Hematopoietic multipotent progenitor cell treated with erythropoietin and hydrocortisone succinate and interleukin-3 and kit ligand, for 4 days (in vitro differentiated cells): Measurements from ENCODE around the gene MAB21L4.

ENCODE experiments used
- DNase-seq: peaks from one replicate; pipeline ENCODE4 v3.0.0-alpha.2; 2015

Gene MAB21L4

DNA sequence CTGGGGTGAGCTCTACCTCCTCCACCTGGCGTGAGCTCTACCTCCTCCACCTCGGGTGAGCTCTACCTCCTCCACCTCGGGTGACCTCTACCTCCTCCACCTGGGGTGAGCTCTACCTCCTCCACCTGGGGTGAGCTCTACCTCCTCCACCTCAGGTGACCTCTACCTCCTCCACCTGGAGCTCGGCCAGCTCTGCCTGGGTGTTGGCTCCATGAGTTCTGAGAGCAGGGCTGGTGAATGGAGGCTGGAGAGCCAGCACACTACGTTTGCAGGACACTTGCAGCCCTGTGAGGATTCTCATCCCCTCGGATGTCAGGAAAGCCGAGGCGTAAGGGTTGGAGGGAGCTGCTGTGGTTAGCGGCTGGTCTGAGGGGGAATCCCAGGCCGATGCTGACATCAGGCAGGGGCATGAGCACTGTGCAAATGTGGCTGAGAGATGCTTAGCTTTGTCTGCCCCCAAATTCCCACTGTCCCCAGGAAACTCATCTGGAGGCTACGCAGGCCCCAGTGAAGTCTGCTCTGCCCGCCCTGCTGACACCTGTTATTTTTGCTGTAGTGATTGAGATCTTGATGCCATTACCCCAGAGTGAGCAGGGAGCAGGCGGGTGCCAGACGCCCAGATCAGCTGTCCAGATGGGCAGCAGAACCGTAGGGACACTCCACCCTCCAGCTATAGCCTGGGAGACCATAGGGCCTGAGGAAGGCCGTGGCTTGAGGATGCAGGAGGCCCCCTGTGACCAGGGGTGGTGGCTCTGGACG, 13.4 kb upstream of the MAB21L4 start:
- DNase-seq, result no peak

- no peak for DNase-seq
Observed at GRCh38 chr2:240906911-240907590, 11.1 kb upstream of the MAB21L4 start.

- DNase-seq, result no peak
Observed at GRCh38 chr2:240906141-240906910, 10.4 kb upstream of the MAB21L4 start, which contains the start of gene CROCC2. CROCC2 (plus strand) TSS chr2:240906336; CDS start chr2:240906514, 178 bp downstream.

DNA sequence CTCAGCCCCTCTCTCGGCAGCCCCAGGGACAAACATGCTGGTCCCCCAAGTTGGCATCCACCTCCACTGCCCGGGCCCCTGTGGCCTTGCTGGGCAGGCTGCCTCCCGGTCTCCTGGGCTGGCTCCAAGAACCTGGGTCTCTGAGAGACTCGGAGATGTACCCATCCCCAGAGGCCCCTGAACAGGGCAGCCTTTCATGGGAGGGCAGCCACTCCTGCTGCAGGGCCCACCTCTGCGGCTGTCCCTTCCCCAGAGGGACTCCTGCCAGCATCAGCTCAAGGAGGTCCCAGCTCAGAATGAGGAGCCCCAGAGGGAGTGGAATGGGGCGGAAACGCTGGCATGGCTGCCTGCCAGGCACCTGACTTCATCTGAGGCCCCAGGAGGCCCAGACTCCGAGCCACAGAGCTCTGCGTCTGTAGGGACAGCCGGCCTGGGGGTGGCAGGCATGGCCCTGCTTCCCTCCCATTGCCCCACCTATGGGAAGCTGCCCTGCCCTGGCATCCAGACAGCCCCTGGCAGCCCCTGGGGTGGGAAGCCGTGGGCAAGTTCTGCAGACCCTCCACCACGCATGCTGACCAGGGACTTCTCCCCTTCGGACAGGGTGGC, 9.3 kb upstream of the MAB21L4 start:
- peak; percentile 22 for DNase-seq

DNA sequence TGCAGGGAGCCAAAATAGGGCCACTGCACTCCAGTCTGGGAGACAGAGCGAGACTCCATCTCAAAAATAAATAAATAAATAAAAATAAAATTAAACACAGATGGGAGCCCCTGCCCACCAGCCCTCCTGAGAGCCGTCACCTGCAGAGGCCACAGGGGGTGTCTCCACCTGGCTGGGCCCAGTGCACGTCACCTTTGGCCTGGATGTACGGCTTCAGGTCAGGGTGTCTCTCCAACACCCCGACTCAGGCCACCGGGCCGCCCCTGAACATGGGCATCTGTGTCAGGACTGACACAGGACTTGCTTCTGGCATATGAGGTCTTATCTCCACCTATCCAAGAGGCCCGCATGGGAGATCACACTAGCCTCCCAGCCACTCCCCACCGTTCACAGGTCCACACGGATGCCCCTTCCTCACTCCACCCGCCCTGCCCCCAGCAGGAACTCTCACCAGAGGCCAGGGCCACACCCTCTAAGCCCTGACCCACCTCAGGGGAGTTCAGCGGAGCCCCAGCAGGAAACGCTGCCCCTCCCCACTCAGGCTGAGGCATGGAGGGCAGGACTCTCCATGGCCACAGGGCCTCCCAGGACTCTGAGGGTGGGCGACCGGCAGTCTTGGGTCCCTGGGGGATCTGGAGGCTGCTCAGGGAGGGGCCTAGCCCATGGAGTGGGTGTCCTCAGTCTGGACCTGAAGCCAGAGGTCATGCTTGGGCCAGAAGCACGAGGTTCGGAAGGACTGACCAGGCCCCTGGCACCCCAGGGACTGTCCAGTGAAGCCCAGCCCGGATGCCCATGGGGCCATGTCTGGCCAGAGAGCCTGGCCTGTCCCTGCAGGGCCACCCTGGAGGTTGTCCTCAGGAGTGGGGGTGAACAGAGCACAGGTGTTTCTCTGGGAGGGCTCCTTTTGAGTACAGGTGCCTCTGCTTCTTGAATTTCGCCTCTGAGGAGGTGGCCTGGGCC, 8.5 kb upstream of the MAB21L4 start:
- DNase-seq, result no peak

DNA sequence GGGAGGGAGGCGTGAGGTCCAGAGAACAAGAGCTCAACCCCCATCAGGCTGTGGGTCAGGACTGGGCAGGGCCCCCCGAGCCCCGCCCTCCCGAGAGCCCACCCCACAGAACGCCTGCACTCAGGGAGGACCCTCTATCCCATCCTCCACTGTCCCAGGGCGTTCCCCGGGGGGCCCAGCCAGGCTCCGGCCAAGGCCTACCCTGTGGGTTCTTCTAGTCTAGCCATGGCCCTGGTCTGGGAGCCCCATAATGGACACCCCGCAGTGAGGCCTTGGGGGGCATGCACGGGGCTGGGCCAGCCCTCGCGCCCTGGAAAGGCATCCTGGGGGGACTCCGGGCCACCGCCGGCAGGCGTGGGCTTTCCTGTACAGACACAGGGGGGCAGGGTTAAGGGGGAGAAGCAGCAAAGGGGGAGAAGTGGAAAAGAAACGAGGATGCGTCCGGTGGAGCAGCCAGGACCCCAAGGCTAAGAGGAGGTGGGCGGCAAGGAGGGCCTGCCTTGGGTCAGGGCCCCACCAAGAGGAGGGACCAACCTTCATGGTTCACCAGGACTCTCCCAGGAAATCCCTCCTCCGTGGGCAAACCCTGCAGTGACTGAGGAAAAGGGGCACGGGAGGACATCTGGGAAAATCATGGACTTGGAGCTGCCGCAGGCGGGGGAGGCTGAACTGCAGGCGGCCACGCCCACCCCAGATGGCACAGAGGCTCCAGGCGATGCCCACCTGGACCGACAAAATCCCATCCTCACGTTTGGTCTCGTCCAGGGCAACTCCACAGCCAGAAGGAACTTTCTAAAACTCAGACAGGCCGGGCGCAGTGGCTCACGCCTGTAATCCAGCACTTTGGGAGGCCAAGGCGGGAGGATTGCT, 7.5 kb upstream of the MAB21L4 start:
- no peak for DNase-seq

DNA sequence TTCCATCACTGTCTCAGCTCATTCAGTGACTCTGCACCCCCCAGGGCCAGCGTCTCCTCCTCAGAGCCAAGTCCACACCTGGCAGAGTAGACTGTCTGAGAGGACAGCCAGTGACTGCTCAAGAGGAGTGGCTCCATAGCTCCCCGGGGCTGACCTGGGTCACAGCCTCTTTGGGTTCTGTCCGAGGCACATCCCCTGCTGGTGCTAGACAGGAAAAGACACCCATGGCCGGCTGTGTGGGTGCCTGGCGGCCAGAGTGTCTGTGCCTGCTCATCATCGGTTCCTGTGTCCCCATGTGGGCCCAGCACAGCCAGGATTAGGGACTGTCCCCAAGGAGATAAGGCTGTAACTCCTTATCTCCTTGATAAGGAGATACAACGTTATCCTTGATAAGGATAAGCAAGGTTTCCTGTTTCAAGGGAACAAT, 6.7 kb upstream of the MAB21L4 start:
- no peak for DNase-seq

DNA sequence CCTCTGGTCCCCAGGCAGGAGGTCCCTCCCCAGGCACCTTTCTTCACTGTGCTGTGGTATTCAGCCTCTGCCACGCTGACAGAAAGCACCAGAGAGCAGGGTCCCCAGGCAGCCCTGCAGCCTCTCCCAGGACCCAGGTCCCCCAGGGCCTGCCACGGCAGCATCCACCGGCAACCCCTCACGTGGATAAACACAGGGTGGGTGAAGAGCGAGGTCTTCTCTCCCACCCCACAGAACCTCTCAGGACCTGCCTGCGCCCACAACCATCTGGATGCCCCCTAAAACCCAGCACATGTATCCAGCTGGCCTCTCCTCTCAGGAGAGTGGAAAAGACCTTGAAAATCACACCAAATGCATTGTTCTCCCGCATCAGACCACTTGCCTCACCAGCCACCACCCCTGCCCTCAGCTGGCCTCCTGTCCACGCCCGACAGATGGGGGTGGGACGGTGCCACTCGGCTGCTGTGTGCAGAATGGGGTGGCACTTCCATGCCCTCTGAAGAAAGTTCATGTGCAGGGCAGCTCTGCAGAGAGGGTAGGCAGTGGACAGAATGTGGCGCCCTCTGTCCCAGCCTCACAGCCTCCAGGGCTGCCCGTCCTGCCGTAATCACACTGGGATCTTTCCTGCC, 6.1 kb upstream of the MAB21L4 start:
- no peak for DNase-seq

DNA sequence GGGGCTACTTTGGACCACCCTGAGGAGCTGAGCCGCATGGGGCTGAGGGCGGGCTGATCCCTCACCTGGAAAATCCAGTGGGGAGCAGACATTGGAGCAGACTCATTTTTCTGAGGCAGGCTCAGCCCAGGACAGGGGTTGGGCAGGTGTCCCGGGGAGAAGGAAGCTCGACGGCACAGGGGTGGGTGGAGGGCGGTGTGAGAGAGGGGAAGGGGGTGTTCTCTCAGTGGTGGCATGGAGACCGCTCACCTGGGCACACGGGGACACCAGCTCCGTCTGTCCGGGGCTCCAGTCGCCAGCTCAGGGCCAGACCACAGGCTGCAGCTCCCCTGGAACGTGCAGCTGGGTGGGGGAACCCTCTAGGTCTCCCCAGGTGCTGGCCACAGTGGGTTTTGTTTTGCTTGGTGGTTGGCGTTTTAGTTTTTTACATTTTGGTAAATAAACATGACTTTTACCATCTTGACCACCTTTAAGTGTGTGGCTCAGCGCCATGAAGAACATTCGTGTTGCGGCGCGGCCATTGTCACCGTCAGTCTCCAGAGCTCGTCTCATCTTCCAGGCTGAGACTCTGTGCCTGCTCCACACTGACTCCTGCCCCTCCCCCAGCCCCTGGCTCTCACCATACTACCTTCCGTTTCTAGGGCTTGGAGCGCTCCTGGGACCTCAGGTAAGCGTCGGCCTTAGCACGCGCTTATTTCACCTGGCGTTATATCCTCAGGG, 4.3 kb upstream of the MAB21L4 start:
- no peak for DNase-seq

DNA sequence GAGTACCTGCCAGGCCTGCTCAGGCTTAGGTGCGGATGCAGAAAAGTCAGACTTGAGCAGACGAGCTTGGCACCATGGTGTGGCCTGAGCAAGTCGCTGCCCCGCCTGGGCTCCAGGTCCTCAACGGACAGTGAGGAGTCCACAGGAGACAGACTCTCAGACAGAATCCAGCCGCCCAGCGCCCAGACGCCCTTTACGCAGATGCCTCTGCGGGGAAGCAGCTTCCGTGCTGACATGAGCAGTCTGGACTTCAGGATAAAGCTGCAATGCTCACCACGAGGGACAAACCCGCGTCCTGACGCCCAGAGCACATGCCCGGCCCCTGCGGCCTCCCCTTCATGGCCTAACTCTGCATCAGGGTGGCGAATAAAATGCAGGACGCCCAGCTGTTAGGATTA, 3.5 kb upstream of the MAB21L4 start:
- no peak for DNase-seq

- DNase-seq, result no peak
Observed at GRCh38 chr2:240898731-240899467, 2.9 kb upstream of the MAB21L4 start.

GRCh38 chr2:240898108-240898730, 2.3 kb upstream of the MAB21L4 start:
- no peak for DNase-seq

- no peak for DNase-seq
Observed at GRCh38 chr2:240896871-240897692, 1.1 kb upstream of the MAB21L4 start.

DNA sequence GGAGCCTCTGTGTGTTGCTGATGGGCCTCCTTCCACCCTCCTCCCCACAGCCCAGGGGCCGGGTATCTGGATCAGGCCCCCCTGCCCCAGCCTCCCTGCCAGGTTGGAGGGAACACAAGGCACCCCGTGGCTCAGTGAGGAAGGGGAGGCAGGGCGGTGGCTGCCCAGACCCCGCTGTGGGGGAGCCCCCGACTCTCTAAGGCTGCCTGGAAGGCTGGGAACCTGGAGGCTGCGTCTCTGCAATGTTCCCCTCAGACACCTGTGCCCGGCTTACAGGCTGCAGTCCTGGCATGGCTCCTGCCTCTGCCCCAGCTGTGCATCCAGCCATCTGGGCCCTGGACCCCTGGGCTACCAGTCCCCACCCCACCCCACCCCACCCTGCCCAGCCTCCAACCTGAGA, 438 bp upstream of the MAB21L4 start:
- no peak for DNase-seq

- DNase-seq, result no peak
Observed at GRCh38 chr2:240894836-240895558, 959 bp downstream of the MAB21L4 start.

DNA sequence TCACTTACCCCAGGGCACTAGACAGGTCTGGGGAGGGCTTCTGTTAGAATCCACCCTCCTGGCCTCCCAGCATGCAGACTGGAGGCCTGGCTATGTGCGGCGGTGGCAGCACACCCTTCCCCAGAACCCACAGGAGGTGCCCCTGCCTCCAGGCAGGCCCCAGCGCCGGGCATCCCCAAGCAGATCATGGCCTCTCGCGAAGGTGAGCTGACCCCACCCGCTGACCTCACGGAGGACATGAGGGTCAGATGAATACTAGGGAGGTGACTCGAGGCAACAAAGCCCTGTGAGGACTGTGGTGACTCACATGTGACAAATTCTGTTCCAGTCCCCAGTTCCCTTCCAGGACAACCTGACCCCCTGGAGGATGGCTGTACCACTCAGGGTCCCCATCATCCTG, 1.9 kb downstream of the MAB21L4 start:
- no peak for DNase-seq

DNA sequence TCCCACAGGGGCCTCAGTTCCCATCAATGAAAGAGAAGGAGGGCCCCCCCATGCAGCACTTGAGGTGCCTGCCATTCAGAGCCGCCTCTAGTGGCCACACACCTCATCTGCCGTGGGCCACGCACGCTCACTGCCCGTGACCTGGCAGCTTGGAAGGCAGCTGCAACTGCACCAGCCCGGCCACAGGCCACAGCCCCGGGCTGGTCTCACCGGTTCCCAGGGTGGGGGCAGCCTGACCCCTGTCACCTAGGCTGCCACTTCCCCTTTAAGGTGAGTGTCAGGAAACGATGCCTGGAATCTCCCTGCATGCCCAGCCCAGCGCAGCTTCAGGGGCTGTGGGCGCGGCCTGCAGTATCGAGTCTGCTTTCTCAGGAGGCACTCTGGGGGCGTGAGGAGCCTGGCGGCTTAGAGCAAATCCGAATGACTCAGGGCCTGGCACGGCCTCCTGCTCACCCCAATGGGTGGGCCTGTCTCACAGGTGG, 2.6 kb downstream of the MAB21L4 start:
- no peak for DNase-seq
